Measurements from ENCODE around the gene AOC2.

The AOC2 gene

GRCh38 chr17:42817866-42818265 is 26.5 kb upstream of the AOC2 start:
- H3K9me3 ChIP-seq (ENCODE audit: low read length): no peaks in the 10 kb centered on the region
- no peak overlapping the region for H3K9ac ChIP-seq (ENCODE audit: low read length)
- H3K36me3 ChIP-seq (ENCODE audit: insufficient read depth, low read length): peaks cover 82% of the 10 kb centered on the region
- no peak overlapping the region for H2AFZ ChIP-seq (ENCODE audit: low read length)
- H3K27ac ChIP-seq (ENCODE audit: low read depth, low read length, poor library complexity, severe bottlenecking): no peak overlapping the region
- no peaks in the 10 kb centered on the region; the same call in 1 of the 2 replicates for H3K79me2 ChIP-seq (ENCODE audit: insufficient read depth, low read length)
- 0 out of 2 replicates have a peak, but pooled peaks cover 8% of the 10 kb centered on the region for H3F3A ChIP-seq (ENCODE audit: insufficient read depth, low read length)
- H3K4me2 ChIP-seq (ENCODE audit: low read length): no peak overlapping the region
- H3K9me2 ChIP-seq (ENCODE audit: low read depth, low read length): no peaks in the 10 kb centered on the region
- TF ChIP-seq, protein P1, sequence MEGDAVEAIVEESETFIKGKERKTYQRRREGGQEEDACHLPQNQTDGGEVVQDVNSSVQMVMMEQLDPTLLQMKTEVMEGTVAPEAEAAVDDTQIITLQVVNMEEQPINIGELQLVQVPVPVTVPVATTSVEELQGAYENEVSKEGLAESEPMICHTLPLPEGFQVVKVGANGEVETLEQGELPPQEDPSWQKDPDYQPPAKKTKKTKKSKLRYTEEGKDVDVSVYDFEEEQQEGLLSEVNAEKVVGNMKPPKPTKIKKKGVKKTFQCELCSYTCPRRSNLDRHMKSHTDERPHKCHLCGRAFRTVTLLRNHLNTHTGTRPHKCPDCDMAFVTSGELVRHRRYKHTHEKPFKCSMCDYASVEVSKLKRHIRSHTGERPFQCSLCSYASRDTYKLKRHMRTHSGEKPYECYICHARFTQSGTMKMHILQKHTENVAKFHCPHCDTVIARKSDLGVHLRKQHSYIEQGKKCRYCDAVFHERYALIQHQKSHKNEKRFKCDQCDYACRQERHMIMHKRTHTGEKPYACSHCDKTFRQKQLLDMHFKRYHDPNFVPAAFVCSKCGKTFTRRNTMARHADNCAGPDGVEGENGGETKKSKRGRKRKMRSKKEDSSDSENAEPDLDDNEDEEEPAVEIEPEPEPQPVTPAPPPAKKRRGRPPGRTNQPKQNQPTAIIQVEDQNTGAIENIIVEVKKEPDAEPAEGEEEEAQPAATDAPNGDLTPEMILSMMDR (IDR thresholded peaks at IDR 0.05; ENCODE audit: low read length): no peak
- no peak for TF ChIP-seq EZH2 (IDR thresholded peaks at IDR 0.05; ENCODE audit: borderline replicate concordance, low read length)
- H3K4me3 ChIP-seq (ENCODE audit: low read depth, low read length, poor library complexity, severe bottlenecking): no peak overlapping the region
- no peaks in the 10 kb centered on the region for H4K20me1 ChIP-seq (ENCODE audit: insufficient read depth, low read length)
- no peaks in the 10 kb centered on the region for H3K27me3 ChIP-seq (ENCODE audit: insufficient read depth, low read length)
- H3K4me1 ChIP-seq (ENCODE audit: insufficient read depth, low read length, severe bottlenecking): peaks cover 8% of the 10 kb centered on the region

DNA sequence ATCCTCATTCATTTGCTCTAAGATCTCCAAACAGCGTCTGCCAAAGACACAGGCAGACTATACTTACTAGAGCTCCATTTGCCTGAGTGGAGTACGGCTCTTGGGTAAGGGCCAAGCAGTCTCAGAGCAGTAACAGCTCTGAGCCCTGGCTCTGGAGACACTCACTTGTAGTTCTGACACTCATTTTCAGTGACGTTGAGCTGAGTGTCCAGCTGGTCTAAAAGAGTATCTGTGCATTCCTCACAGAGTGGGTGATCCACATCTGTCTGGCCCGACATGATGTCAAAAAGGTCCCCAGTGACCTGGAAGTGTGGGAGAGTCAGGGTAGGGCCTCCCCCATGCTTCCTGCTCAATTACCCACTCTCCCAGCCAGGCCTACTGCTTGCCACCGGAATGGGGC is 26.0 kb upstream of the AOC2 start:
- no peak overlapping the region for H2AFZ ChIP-seq (ENCODE audit: low read length)
- H3K27ac ChIP-seq (ENCODE audit: low read depth, low read length, poor library complexity, severe bottlenecking): no peak overlapping the region
- no peaks in the 10 kb centered on the region for H3K9me3 ChIP-seq (ENCODE audit: low read length)
- TF ChIP-seq, protein P1 (IDR thresholded peaks at IDR 0.05; ENCODE audit: low read length): no peak
- no peak for TF ChIP-seq EZH2 (IDR thresholded peaks at IDR 0.05; ENCODE audit: borderline replicate concordance, low read length)
- H3K9ac ChIP-seq (ENCODE audit: low read length): no peak overlapping the region
- H3K4me1 ChIP-seq (ENCODE audit: insufficient read depth, low read length, severe bottlenecking): peaks cover 13% of the 10 kb centered on the region
- H3K4me2 ChIP-seq (ENCODE audit: low read length): no peak overlapping the region
- no peaks in the 10 kb centered on the region for H3K27me3 ChIP-seq (ENCODE audit: insufficient read depth, low read length)
- H3F3A ChIP-seq (ENCODE audit: insufficient read depth, low read length): 0 out of 2 replicates have a peak, but pooled peaks cover 8% of the 10 kb centered on the region
- no peaks in the 10 kb centered on the region for H3K9me2 ChIP-seq (ENCODE audit: low read depth, low read length)
- H3K4me3 ChIP-seq (ENCODE audit: low read depth, low read length, poor library complexity, severe bottlenecking): no peak overlapping the region
- peaks cover 78% of the 10 kb centered on the region for H3K36me3 ChIP-seq (ENCODE audit: insufficient read depth, low read length)
- peaks cover 3% of the 10 kb centered on the region for H3K79me2 ChIP-seq (ENCODE audit: insufficient read depth, low read length)
- H4K20me1 ChIP-seq (ENCODE audit: insufficient read depth, low read length): no peaks in the 10 kb centered on the region

DNA sequence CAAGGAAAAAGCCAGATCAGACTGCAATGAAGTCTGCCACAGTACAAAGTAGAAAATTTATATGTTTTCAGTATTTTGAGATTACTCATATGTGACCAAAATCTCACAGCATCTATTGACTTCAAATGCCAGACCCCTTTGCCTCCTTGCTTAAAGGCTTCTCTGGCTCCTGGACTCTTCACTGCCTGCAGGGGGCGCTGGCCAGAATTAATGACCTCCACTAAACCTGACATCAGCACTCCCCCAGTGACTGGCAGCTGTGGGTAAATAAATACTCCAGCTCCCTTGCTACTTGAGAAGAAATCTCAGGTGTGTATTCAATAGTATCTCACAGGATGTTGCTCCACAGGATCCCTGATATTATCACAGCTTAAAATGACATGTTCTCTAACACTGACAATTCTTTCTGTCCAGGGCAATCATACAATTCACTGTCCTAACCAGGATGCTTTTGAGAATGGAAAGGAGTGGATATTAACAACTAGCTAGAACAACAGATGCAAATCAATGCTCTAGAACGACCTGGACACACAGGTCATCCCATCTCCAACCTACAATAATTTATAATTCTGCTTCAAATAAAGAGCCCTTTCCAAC is 24.3 kb upstream of the AOC2 start:
- Histone ChIP-seq H3K27ac (ENCODE audit: low read depth, low read length, poor library complexity, severe bottlenecking) (no peak overlapping the region), H3K4me3 (ENCODE audit: low read depth, low read length, poor library complexity, severe bottlenecking) (no peak overlapping the region), H3K36me3 (ENCODE audit: insufficient read depth, low read length) (peaks cover 62% of the 10 kb centered on the region), H3K9ac (ENCODE audit: low read length) (no peak overlapping the region), H3K9me3 (ENCODE audit: low read length) (no peaks in the 10 kb centered on the region), H3K9me2 (ENCODE audit: low read depth, low read length) (no peaks in the 10 kb centered on the region), H3K27me3 (ENCODE audit: insufficient read depth, low read length) (no peaks in the 10 kb centered on the region), H3F3A (ENCODE audit: insufficient read depth, low read length) (0 out of 2 replicates have a peak, but pooled peaks cover 8% of the 10 kb centered on the region), H3K4me2 (ENCODE audit: low read length) (no peak overlapping the region), H3K79me2 (ENCODE audit: insufficient read depth, low read length) (peaks cover 7% of the 10 kb centered on the region), H4K20me1 (ENCODE audit: insufficient read depth, low read length) (no peaks in the 10 kb centered on the region), H3K4me1 (ENCODE audit: insufficient read depth, low read length, severe bottlenecking) (peaks cover 19% of the 10 kb centered on the region), H2AFZ (ENCODE audit: low read length) (no peak overlapping the region)
- no peak for TF ChIP-seq EZH2 (IDR thresholded peaks at IDR 0.05; ENCODE audit: borderline replicate concordance, low read length)
- TF ChIP-seq, protein P1 (IDR thresholded peaks at IDR 0.05; ENCODE audit: low read length): peak; percentile 88

Data from OCI-LY1 (cell line).